Esophagus squamous epithelium (tissue), 5 donors: ENCODE data around the gene CORO7. TPM values are rescaled to one million over a fixed set of nuclear protein-coding genes. Genes with fewer than 3 reads are reported as not detected.
"Not testable (repeated sequence)": the region's sequence is repeated elsewhere in the genome, so short reads cannot be mapped to it uniquely, and the experiment has no call there.

Experiments
- DNase-seq: peaks from one replicate; lab custom pipeline; 2025; lab: John Stamatoyannopoulos, UW
- H3K27ac ChIP-seq, 4 donors: fragments of 200-600 bp; sonication (generic); one replicate each; pipeline ENCODE4 v1.5.1; 2016 to 2019; ENCODE audit warnings: mild to moderate bottlenecking in 1 of 4
- H3K27me3 ChIP-seq, 4 donors: fragments of 200-600 bp; sonication (generic); 1 replicate in 3 of 4; 2 replicates in 1 of 4; pipeline versions ENCODE4 v1.5.1 to v1.6.0; 2017 to 2021; ENCODE audit warnings: antibody characterized with exemption in 1 of 4
- H3K36me3 ChIP-seq, 3 donors: fragments of 200-600 bp; sonication (generic); one replicate each; pipeline ENCODE4 v1.5.1; 2016 to 2019
- H3K4me1 ChIP-seq, 3 donors: fragments of 200-600 bp; sonication (generic); one replicate each; pipeline ENCODE4 v1.5.1; 2017 to 2019
- H3K4me3 ChIP-seq, 4 donors: fragments of 200-600 bp; sonication (generic); 1 replicate in 3 of 4; 2 replicates in 1 of 4; pipeline ENCODE4 v1.5.1; 2016 to 2019; ENCODE audit warnings: mild to moderate bottlenecking in 2 of 4, moderate library complexity in 1 of 4
- H3K9me3 ChIP-seq, 3 donors: fragments of 200-600 bp; sonication (generic); one replicate each; pipeline ENCODE4 v1.5.1; 2016 to 2019
- POLR2A ChIP-seq, 4 donors: fragments of 450-650 bp; IDR thresholded peaks; one replicate each; pipeline ENCODE4 v1.6.1; 2017; ENCODE audit warnings: antibody characterized with exemption in 4 of 4, mild to moderate bottlenecking in 4 of 4, moderate library complexity in 3 of 4
- WGBS, 2 donors: methylation state at CpG; one replicate each; pipeline ENCODE4 v1.1.5; 2018; 5-methylcytosine and 5-hydroxymethylcytosine counted together
- intact Hi-C: fragments of 100-400 bp; cut with DNase I; formaldehyde crosslinking; loops from one replicate; pipeline ENCODE4 v1.15.0; 2022
- total RNA-seq, 4 donors: library from RNA; depleted of rRNA; stranded (reverse); fragments of >200 nt; gene quantifications; one replicate each; pipeline ENCODE4 v1.1.0, GENCODE V29; 2016
- TF ChIP-seq, protein P1 (sequence below), 6 experiments: fragments of 450-650 bp in 4 of 6; fragments of 200-600 bp in 2 of 6; sonication (generic) in 2 of 6; IDR thresholded peaks; one replicate each; pipeline ENCODE4 v1.5.1; 2016 to 2019; ENCODE audit warnings: antibody characterized with exemption in 6 of 6, mild to moderate bottlenecking in 4 of 6, moderate library complexity in 4 of 6
- donor health status: DM: yes; HTN: yes; CAD: no.

CORO7 gene
- total RNA-seq, 4 donors from 2014 or later, result 15.8 to 25.9 (median 17.8) TPM

DNA sequence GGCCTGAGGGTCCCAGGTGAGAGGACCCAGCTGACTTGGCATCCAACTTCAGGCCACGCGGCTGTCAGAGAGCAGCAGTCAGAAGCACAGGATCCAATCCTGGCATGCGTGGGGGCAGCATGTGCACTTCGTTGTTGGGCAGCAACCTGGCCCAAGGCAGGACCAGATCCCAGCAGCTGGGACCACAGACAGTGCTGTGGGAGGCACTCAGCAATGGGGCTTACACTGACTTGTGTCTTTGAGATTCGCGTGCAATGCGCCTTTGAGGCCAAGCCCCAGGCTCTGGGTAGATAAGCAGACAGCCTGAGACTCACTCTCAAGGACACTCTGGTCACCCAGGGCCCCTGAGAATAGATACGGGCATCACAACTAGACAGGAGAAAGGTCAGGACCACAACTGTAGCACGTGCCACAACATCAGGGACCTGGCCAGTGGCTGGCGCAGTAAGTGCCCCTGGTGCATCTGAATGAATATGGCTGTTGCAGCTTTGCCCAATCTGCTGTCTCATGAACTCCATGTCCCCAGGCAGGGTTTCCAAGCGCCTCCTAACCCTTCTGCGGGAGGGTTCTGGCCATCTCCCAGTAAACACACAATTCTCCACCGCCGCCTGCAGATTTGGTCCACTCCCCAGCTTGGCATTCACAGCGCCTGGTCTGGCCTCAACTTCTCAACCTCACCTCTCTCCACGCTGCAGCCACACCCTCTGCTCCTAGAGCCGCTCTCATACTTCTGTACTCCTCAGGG, 68.5 kb downstream of the CORO7 start:
- Histone ChIP-seq H3K27me3 (no peaks in the 10 kb centered on the region), H3K36me3 (peaks cover 0 to 5% (median 0%) of the 10 kb centered on the region in 3 donors), H3K4me3 (no peak overlapping the region), H3K4me1 (peaks cover 19 to 70% (median 22%) of the 10 kb centered on the region in 3 donors), H3K27ac (peak overlapping the region in 2 of 4 donors; percentile 1 to 54), H3K9me3 (no peaks in the 10 kb centered on the region)
- 69 to 71% methylated on average over 10 to 16 of the region's 17 CpGs for WGBS, 2 donors
- DNase-seq, result no peak
- TF ChIP-seq, protein P1, sequence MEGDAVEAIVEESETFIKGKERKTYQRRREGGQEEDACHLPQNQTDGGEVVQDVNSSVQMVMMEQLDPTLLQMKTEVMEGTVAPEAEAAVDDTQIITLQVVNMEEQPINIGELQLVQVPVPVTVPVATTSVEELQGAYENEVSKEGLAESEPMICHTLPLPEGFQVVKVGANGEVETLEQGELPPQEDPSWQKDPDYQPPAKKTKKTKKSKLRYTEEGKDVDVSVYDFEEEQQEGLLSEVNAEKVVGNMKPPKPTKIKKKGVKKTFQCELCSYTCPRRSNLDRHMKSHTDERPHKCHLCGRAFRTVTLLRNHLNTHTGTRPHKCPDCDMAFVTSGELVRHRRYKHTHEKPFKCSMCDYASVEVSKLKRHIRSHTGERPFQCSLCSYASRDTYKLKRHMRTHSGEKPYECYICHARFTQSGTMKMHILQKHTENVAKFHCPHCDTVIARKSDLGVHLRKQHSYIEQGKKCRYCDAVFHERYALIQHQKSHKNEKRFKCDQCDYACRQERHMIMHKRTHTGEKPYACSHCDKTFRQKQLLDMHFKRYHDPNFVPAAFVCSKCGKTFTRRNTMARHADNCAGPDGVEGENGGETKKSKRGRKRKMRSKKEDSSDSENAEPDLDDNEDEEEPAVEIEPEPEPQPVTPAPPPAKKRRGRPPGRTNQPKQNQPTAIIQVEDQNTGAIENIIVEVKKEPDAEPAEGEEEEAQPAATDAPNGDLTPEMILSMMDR (IDR thresholded peaks at IDR 0.05), result no peak
- TF ChIP-seq POLR2A (IDR thresholded peaks at IDR 0.05), result no peak
- intact Hi-C loops, result no loop called here

DNA sequence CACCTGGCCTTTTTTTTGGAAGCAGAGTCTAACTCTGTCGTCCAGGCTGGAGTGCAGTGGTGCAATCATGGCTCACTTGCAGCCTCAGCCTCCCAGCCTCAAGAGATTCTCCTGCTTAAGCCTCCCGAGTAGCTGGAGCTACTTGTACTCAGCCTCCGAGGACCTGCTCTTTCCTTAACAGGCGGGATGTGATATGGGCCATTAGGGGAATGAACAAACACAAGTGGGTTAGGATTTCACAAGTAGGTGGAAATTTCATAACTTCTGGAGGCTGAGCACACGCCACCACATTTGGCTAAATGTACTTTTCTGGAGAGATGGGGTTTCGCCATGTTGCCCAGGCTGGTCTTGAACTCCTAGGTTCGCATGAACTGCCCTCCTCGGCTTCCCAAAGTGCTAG, 69.4 kb downstream of the CORO7 start:
- no peaks in the 10 kb centered on the region for H3K9me3 ChIP-seq
- H3K4me3 ChIP-seq, result no peak overlapping the region
- 42 to 79% methylated on average over 5 to 7 of the region's 8 CpGs for WGBS, 2 donors
- TF ChIP-seq POLR2A (IDR thresholded peaks at IDR 0.05), result no peak
- TF ChIP-seq, protein P1 (IDR thresholded peaks at IDR 0.05), result no peak
- peaks cover 19 to 73% (median 22%) of the 10 kb centered on the region in 3 donors for H3K4me1 ChIP-seq
- H3K27me3 ChIP-seq, result no peaks in the 10 kb centered on the region
- intact Hi-C loops, result no loop called here
- peaks cover 0 to 9% (median 0%) of the 10 kb centered on the region in 3 donors for H3K36me3 ChIP-seq
- peak overlapping the region in 2 of 4 donors; percentile 1 to 54 for H3K27ac ChIP-seq
- DNase-seq, result no peak

DNA sequence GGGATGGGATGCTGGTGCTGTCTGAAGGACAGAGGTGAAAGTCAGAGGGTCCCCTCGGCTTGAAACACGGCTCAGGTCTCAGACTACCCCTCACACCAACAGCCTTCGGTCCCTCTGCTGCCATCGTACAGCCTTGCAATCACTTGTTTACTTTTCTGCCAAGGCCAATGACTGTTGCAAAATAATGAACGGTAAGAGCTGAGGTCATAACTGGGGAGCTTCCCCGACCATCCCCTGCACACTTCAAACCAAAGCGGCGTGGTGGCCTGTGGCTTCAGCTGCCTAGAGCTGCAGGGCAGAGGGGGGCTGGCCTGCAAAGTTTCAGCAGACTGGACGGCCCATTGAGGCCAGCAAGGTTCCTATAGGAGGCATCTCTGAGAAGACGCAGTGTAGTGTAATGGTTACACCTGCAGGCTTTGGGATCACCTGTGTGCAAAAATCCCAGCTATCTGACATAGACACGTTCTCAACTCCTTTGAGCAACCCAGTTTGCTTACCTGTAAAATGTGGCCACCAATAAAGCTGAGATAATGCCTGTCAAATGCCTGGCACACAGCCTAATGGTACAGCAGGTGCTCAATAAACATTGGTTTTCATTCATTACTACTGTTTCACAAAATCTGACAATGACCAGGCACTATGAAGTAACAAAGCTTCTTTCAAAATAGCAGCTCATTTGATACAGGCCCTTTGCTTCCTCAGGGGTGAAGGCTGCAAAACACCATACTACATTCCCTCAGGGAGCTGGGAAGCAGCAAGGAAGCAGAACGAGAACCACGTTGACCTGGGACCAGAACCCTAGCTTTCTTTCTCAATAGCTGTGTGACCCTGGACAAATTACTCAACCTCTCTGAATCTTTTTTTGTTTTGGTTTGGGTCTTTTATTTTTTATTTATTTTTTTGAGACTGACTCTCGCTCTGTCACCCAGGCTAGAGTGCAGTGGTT, 70.3 kb downstream of the CORO7 start:
- TF ChIP-seq POLR2A (IDR thresholded peaks at IDR 0.05), result no peak
- TF ChIP-seq, protein P1 (IDR thresholded peaks at IDR 0.05), result no peak
- intact Hi-C loops, result no loop called here
- Histone ChIP-seq H3K36me3 (peaks cover 0 to 16% (median 2%) of the 10 kb centered on the region in 3 donors), H3K9me3 (no peaks in the 10 kb centered on the region), H3K4me3 (no peak overlapping the region), H3K27me3 (no peaks in the 10 kb centered on the region), H3K4me1 (peaks cover 19 to 67% (median 22%) of the 10 kb centered on the region in 3 donors), H3K27ac (no peak overlapping the region)
- DNase-seq, result no peak
- WGBS, 2 donors, result 58 to 84% methylated on average over 5 to 10 of the region's 14 CpGs

DNA sequence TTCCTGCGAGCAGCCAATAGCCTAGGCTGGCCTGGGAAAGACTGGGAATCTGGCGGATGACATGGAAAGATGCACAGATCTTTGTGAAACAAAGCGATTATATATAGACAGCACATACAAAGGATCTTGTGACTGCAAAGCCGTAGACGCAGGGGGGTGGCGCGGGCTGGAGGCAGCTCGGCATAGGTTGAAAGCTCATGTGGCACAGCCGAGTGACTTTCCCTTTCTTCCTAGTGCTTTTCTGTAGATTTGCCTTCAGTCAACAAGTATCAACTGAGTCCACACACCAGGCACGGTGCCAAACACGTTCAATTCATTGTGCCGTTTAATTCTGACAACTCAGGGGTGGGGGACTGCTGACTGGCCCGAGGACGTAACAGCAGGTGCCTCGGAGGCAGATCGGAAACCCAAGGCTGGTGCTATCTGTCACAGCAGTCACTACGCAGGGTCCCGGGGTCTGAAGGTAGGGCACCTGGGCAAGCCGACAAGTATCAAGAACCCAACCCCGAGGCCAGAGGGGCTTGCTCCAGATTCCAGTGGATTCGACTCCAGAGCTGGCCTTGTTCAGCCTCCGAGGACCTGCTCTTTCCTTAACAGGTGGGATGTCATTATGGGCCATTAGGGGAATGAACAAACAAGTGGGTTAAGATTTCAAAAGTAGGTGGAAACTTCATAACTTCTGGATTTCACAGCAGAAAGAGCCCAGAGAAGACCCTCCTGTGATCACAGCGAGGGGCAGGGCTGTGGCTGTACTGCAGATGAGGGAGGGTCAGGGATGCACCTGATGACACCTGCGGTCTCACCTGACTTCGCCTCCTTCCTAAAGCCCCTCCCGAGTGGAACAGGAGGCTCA, 71.2 kb downstream of the CORO7 start:
- H3K36me3 ChIP-seq, result peaks cover 0 to 25% (median 6%) of the 10 kb centered on the region in 3 donors
- H3K27me3 ChIP-seq, result no peaks in the 10 kb centered on the region
- no peak for DNase-seq
- WGBS, 2 donors, result 60 to 66% methylated on average over 13 to 19 of the region's 26 CpGs
- H3K27ac ChIP-seq, result peak overlapping the region in 2 of 4 donors; percentile 9 to 21
- intact Hi-C loops, result no loop called here
- no peaks in the 10 kb centered on the region for H3K9me3 ChIP-seq
- TF ChIP-seq, protein P1 (IDR thresholded peaks at IDR 0.05), result no peak
- TF ChIP-seq POLR2A (IDR thresholded peaks at IDR 0.05), result no peak
- H3K4me1 ChIP-seq, result peaks cover 13 to 62% (median 19%) of the 10 kb centered on the region in 3 donors
- H3K4me3 ChIP-seq, result no peak overlapping the region

DNA sequence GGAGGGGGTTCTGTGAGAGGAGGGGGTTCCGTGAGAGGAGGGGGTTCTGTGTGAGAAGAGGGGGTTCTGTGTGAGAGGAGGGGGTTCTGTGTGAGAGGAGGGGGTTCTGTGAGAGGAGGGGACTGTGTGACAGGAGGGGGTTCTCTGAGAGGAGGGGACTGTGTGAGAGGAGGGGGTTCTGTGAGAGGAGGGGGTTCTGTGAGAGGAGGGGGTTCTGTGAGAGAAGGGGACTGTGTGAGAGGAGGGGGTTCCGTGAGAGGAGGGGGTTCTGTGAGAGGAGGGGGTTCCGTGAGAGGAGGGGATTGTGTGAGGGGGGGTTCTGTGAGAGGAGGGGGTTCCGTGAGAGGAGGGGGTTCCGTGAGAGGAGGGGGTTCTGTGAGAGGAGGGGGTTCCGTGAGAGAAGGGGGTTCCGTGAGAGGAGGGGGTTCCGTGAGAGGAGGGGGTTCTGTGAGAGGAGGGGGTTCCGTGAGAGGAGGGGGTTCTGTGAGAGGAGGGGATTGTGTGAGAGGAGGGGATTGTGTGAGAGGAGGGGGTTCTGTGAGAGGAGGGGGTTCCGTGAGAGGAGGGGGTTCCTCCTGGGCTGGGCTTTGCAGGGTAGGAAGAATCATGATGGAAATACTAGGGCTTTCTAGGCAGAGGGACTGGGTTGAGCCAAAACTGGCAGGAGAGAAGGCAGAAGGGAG, 72.0 kb downstream of the CORO7 start:
- H3K4me3 ChIP-seq, H3K9me3 ChIP-seq, DNase-seq, H3K27me3 ChIP-seq, intact Hi-C loops: not testable (repeated sequence)
- H3K36me3 ChIP-seq, result peaks cover 0 to 33% (median 6%) of the 10 kb centered on the region in 3 donors
- peaks cover 9 to 62% (median 11%) of the 10 kb centered on the region in 3 donors for H3K4me1 ChIP-seq
- peak overlapping the region in 1 of 4 donors; percentile 9 for H3K27ac ChIP-seq
- 48 to 60% methylated on average over 1 to 2 of the region's 10 CpGs for WGBS, 2 donors
